GM23338 (cell line): Measurements from ENCODE around the gene SYNDIG1. TPM values are rescaled to one million over a fixed set of nuclear protein-coding genes. Genes with fewer than 3 reads are reported as not detected.
A peak's percentile ranks its signal among the peaks of the same experiment; 100 is the strongest.

Source experiments
- ATAC-seq: fragments of 200-7000 bp; cut with Tn5 transposase; 3 replicates; pipeline ENCODE4 v1.9.1; 2020
- DNase-seq: peaks from one replicate; pipeline ENCODE4 v3.0.0-alpha.2; 2015; ENCODE audit warnings: low spot score
- H2AFZ ChIP-seq: fragments of 200-600 bp; sonication (generic); 2 replicates; pipeline ENCODE4 v1.8.0; 2016; ENCODE audit warnings: antibody characterized with exemption, mild to moderate bottlenecking, moderate library complexity
- H3F3A ChIP-seq: fragments of 200-600 bp; sonication (generic); replicated peaks from 2 replicates; pipeline ENCODE4 v1.8.0; 2017; ENCODE audit warnings: antibody characterized with exemption, mixed run types, low read depth
- H3K27ac ChIP-seq: fragments of 200-600 bp; sonication (generic); 2 replicates; pipeline ENCODE4 v1.6.1; 2016; ENCODE audit warnings: low read depth
- H3K27me3 ChIP-seq: fragments of 200-600 bp; sonication (generic); 2 replicates; pipeline ENCODE4 v1.8.0; 2016; ENCODE audit warnings: mild to moderate bottlenecking, mixed run types, moderate library complexity; ENCODE audit not compliant: insufficient read depth
- H3K36me3 ChIP-seq: fragments of 200-600 bp; sonication (generic); 2 replicates; pipeline ENCODE4 v1.8.0; 2016; ENCODE audit warnings: mild to moderate bottlenecking; ENCODE audit not compliant: insufficient read depth
- H3K4me1 ChIP-seq: fragments of 200-600 bp; sonication (generic); 2 replicates; pipeline ENCODE4 v1.8.0; 2016; ENCODE audit warnings: mild to moderate bottlenecking, moderate library complexity; ENCODE audit not compliant: insufficient read depth
- H3K4me2 ChIP-seq: fragments of 200-600 bp; sonication (generic); 2 replicates; pipeline ENCODE4 v1.7.1; 2017; ENCODE audit warnings: mixed run types
- H3K4me3 ChIP-seq: fragments of 200-600 bp; sonication (generic); 2 replicates; pipeline ENCODE4 v1.6.1; 2016; ENCODE audit warnings: mixed run types
- H3K79me2 ChIP-seq: fragments of 200-600 bp; sonication (generic); replicated peaks from 2 replicates; pipeline ENCODE4 v1.8.0; 2017; ENCODE audit warnings: mild to moderate bottlenecking; ENCODE audit not compliant: insufficient read depth
- H3K9me2 ChIP-seq: fragments of 200-600 bp; sonication (generic); 2 replicates; pipeline ENCODE4 v1.8.0; 2017; ENCODE audit not compliant: insufficient read depth
- H4K20me1 ChIP-seq: fragments of 200-600 bp; sonication (generic); replicated peaks from 2 replicates; pipeline ENCODE4 v1.8.0; 2017; ENCODE audit warnings: mild to moderate bottlenecking; ENCODE audit not compliant: insufficient read depth
- H3K27ac Mint-ChIP-seq: 2 replicates; pipeline ENCODE4 v1.8.0; 2020; ENCODE audit warnings: inconsistent platforms, mild to moderate bottlenecking, moderate library complexity, mixed read lengths
- H3K27me3 Mint-ChIP-seq: 3 replicates; pipeline ENCODE4 v1.8.0; 2022; ENCODE audit warnings: low read depth, mild to moderate bottlenecking, moderate library complexity, mixed read lengths, inconsistent platforms; ENCODE audit not compliant: insufficient read depth, poor library complexity
- H3K36me3 Mint-ChIP-seq: 3 replicates; pipeline ENCODE4 v1.8.0; 2021; ENCODE audit warnings: low read depth, mild to moderate bottlenecking, inconsistent platforms, moderate library complexity, mixed read lengths
- H3K4me1 Mint-ChIP-seq: 3 replicates; pipeline ENCODE4 v1.8.0; 2020; ENCODE audit warnings: mild to moderate bottlenecking, inconsistent platforms, mixed read lengths
- H3K4me3 Mint-ChIP-seq: 3 replicates; pipeline ENCODE4 v1.8.0; 2021; ENCODE audit warnings: moderate library complexity, mild to moderate bottlenecking, inconsistent platforms, mixed read lengths
- H3K9me3 Mint-ChIP-seq: 3 replicates; pipeline ENCODE4 v1.8.0; 2020; ENCODE audit warnings: moderate library complexity, mild to moderate bottlenecking, inconsistent platforms, mixed read lengths
- CREB1 ChIP-seq: fragments of 250-450 bp; sonication (Bioruptor Pico); IDR thresholded peaks from 2 replicates; pipeline ENCODE4 v1.5.0; 2020; ENCODE audit warnings: low read depth, mild to moderate bottlenecking, moderate library complexity
- EZH2 ChIP-seq: fragments of 200-600 bp; sonication (generic); IDR thresholded peaks from one replicate; pipeline ENCODE4 v1.8.0; 2017; ENCODE audit warnings: antibody characterized with exemption, mild to moderate bottlenecking, low read depth; ENCODE audit not compliant: unreplicated experiment
- EZH2phosphoT487 ChIP-seq: fragments of 200-600 bp; sonication (generic); IDR thresholded peaks from one replicate; pipeline ENCODE4 v1.8.1; 2018; ENCODE audit warnings: antibody characterized with exemption; ENCODE audit not compliant: unreplicated experiment
- JUNB ChIP-seq: IDR thresholded peaks from one replicate; pipeline ENCODE4 v1.6.1; 2016; ENCODE audit warnings: antibody characterized with exemption; ENCODE audit not compliant: unreplicated experiment
- NANOG ChIP-seq: IDR thresholded peaks from 2 replicates; pipeline ENCODE4 v1.6.1; 2016; ENCODE audit warnings: antibody characterized with exemption, borderline replicate concordance
- POLR2AphosphoS5 ChIP-seq: IDR thresholded peaks from 2 replicates; pipeline ENCODE4 v1.6.1; 2016; ENCODE audit warnings: antibody characterized with exemption, low read depth
- STAT1 ChIP-seq: IDR thresholded peaks from one replicate; pipeline ENCODE4 v1.6.1; 2016; ENCODE audit warnings: antibody characterized with exemption; ENCODE audit not compliant: unreplicated experiment
- ZNF114 ChIP-seq: fragments of 250-450 bp; sonication (Bioruptor Pico); IDR thresholded peaks from 2 replicates; pipeline ENCODE4 v1.5.0; 2020; ENCODE audit warnings: mild to moderate bottlenecking, moderate library complexity
- polyA plus RNA-seq: library from polyadenylated mRNA; unstranded; fragments of >200 nt; fragmentation: Nextera tagmentation; extraction: Ambion mirVana; gene quantifications from 2 replicates; pipeline ENCODE4 v1.2.1, GENCODE V29; 2016
- total RNA-seq: library from RNA; depleted of rRNA; stranded (reverse); fragments of >200 nt; shearing (Covaris generic); gene quantifications from 2 replicates; pipeline ENCODE4 v1.2.3, GENCODE V29; 2014
- TF ChIP-seq, protein P1 (sequence below): fragments of 250-450 bp; sonication (Bioruptor Pico); IDR thresholded peaks from 2 replicates; pipeline ENCODE4 v1.5.0; 2020; ENCODE audit warnings: mild to moderate bottlenecking, moderate library complexity
- TF ChIP-seq, protein P2 (sequence below), 2 experiments: fragments of 200-600 bp in 1 of 2; sonication (generic) in 1 of 2; conservative IDR thresholded peaks; 2 replicates each; pipeline versions ENCODE4 v1.5.1 to v1.6.1; 2016 to 2017; ENCODE audit warnings: antibody characterized with exemption in 2 of 2, low read depth in 2 of 2, mild to moderate bottlenecking in 2 of 2, moderate library complexity in 1 of 2

Gene SYNDIG1
- total and polyA plus RNA-seq, 2 experiments from 2014 or later = 2.8 to 4.8 TPM

DNA sequence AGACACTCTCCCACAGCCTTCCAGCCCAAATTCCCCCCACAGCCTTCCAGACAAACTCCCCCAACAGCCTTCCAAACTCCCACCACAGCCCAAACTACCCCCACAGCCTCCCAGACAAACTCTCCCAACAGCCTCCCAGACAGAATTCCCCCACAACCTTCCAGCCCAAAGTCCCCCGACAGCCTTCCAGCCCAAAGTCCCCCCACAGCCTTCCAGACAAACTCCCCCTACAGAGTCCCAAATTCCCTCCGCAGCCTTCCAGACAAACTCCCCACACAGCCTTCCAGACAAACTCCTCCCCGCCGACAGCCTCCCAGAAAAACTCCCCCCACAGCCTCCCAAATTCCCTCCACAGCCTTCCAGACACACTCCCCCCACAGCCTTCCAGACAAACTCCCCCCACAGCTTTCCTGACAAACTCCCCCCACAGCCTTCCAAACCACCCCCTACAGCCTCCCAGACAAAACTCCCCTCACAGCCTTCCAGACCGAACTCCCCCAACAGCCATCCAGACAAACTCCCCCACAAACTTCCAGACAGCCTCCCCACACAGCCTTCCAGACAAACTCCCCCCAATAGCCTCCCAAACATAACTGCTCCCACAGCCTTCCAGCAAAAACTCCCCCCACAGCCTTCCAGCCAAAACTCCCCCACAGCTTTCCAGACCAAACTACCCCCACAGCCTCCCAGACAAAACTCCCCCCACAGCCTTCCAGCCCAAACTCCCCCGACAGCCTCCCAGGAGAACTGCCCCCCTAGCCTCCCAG, 38.0 kb upstream of the SYNDIG1 start (continued):
- TF ChIP-seq, protein P1, sequence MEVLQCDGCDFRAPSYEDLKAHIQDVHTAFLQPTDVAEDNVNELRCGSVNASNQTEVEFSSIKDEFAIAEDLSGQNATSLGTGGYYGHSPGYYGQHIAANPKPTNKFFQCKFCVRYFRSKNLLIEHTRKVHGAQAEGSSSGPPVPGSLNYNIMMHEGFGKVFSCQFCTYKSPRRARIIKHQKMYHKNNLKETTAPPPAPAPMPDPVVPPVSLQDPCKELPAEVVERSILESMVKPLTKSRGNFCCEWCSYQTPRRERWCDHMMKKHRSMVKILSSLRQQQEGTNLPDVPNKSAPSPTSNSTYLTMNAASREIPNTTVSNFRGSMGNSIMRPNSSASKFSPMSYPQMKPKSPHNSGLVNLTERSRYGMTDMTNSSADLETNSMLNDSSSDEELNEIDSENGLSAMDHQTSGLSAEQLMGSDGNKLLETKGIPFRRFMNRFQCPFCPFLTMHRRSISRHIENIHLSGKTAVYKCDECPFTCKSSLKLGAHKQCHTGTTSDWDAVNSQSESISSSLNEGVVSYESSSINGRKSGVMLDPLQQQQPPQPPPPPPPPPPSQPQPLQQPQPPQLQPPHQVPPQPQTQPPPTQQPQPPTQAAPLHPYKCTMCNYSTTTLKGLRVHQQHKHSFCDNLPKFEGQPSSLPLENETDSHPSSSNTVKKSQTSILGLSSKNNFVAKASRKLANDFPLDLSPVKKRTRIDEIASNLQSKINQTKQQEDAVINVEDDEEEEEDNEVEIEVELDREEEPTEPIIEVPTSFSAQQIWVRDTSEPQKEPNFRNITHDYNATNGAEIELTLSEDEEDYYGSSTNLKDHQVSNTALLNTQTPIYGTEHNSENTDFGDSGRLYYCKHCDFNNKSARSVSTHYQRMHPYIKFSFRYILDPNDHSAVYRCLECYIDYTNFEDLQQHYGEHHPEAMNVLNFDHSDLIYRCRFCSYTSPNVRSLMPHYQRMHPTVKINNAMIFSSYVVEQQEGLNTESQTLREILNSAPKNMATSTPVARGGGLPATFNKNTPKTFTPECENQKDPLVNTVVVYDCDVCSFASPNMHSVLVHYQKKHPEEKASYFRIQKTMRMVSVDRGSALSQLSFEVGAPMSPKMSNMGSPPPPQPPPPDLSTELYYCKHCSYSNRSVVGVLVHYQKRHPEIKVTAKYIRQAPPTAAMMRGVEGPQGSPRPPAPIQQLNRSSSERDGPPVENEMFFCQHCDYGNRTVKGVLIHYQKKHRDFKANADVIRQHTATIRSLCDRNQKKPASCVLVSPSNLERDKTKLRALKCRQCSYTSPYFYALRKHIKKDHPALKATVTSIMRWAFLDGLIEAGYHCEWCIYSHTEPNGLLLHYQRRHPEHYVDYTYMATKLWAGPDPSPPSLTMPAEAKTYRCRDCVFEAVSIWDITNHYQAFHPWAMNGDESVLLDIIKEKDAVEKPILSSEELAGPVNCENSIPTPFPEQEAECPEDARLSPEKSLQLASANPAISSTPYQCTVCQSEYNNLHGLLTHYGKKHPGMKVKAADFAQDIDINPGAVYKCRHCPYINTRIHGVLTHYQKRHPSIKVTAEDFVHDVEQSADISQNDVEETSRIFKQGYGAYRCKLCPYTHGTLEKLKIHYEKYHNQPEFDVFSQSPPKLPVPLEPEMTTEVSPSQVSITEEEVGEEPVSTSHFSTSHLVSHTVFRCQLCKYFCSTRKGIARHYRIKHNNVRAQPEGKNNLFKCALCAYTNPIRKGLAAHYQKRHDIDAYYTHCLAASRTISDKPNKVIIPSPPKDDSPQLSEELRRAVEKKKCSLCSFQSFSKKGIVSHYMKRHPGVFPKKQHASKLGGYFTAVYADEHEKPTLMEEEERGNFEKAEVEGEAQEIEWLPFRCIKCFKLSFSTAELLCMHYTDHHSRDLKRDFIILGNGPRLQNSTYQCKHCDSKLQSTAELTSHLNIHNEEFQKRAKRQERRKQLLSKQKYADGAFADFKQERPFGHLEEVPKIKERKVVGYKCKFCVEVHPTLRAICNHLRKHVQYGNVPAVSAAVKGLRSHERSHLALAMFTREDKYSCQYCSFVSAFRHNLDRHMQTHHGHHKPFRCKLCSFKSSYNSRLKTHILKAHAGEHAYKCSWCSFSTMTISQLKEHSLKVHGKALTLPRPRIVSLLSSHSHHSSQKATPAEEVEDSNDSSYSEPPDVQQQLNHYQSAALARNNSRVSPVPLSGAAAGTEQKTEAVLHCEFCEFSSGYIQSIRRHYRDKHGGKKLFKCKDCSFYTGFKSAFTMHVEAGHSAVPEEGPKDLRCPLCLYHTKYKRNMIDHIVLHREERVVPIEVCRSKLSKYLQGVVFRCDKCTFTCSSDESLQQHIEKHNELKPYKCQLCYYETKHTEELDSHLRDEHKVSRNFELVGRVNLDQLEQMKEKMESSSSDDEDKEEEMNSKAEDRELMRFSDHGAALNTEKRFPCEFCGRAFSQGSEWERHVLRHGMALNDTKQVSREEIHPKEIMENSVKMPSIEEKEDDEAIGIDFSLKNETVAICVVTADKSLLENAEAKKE (CRISPR knock-in tag) = no peak
- TF ChIP-seq ZNF114 (CRISPR knock-in tag) (no peak), JUNB (no peak), EZH2 (no peak), POLR2AphosphoS5 (no peak), EZH2phosphoT487 (no peak), NANOG (no peak)

GRCh38 chr20:24432046-24432442, 37.4 kb upstream of the SYNDIG1 start:
- Histone ChIP-seq H3K27ac (no peak overlapping the region), H3K9me2 (no peaks in the 10 kb centered on the region), H4K20me1 (no peaks in the 10 kb centered on the region), H2AFZ (no peak overlapping the region), H3K4me2 (no peak overlapping the region), H3K4me3 (no peak overlapping the region), H3K36me3 (no peaks in the 10 kb centered on the region), H3K27me3 (no peaks in the 10 kb centered on the region), H3F3A (no peaks in the 10 kb centered on the region), H3K4me1 (no peaks in the 10 kb centered on the region), H3K79me2 (no peaks in the 10 kb centered on the region)
- no peak for TF ChIP-seq CREB1 (CRISPR knock-in tag)
- no peak for TF ChIP-seq NANOG
- TF ChIP-seq, protein P2, sequence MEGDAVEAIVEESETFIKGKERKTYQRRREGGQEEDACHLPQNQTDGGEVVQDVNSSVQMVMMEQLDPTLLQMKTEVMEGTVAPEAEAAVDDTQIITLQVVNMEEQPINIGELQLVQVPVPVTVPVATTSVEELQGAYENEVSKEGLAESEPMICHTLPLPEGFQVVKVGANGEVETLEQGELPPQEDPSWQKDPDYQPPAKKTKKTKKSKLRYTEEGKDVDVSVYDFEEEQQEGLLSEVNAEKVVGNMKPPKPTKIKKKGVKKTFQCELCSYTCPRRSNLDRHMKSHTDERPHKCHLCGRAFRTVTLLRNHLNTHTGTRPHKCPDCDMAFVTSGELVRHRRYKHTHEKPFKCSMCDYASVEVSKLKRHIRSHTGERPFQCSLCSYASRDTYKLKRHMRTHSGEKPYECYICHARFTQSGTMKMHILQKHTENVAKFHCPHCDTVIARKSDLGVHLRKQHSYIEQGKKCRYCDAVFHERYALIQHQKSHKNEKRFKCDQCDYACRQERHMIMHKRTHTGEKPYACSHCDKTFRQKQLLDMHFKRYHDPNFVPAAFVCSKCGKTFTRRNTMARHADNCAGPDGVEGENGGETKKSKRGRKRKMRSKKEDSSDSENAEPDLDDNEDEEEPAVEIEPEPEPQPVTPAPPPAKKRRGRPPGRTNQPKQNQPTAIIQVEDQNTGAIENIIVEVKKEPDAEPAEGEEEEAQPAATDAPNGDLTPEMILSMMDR (conservative IDR thresholded peaks at IDR 0.05; ENCODE audit: low read depth in 2 of 2) = peak; percentile 8 to 12; a peak in 1 of 4 replicates
- TF ChIP-seq STAT1 = no peak
- no peak for TF ChIP-seq EZH2phosphoT487
- Mint-ChIP-seq H3K27ac (no peak overlapping the region), H3K9me3 (no peaks in the 10 kb centered on the region), H3K36me3 (no peaks in the 10 kb centered on the region), H3K4me1 (peaks cover 9% of the 10 kb centered on the region; the same call in 2 of the 3 replicates), H3K4me3 (no peak overlapping the region), H3K27me3 (peaks cover 2% of the 10 kb centered on the region)
- DNase-seq (peak; percentile 50), ATAC-seq (peak; percentile 67)
